ENCODE data around the gene RBBP6.
"Not testable (repeated sequence)": the region's sequence is repeated elsewhere in the genome, so short reads cannot be mapped to it uniquely, and the experiment has no call there.

The RBBP6 gene, protein sequence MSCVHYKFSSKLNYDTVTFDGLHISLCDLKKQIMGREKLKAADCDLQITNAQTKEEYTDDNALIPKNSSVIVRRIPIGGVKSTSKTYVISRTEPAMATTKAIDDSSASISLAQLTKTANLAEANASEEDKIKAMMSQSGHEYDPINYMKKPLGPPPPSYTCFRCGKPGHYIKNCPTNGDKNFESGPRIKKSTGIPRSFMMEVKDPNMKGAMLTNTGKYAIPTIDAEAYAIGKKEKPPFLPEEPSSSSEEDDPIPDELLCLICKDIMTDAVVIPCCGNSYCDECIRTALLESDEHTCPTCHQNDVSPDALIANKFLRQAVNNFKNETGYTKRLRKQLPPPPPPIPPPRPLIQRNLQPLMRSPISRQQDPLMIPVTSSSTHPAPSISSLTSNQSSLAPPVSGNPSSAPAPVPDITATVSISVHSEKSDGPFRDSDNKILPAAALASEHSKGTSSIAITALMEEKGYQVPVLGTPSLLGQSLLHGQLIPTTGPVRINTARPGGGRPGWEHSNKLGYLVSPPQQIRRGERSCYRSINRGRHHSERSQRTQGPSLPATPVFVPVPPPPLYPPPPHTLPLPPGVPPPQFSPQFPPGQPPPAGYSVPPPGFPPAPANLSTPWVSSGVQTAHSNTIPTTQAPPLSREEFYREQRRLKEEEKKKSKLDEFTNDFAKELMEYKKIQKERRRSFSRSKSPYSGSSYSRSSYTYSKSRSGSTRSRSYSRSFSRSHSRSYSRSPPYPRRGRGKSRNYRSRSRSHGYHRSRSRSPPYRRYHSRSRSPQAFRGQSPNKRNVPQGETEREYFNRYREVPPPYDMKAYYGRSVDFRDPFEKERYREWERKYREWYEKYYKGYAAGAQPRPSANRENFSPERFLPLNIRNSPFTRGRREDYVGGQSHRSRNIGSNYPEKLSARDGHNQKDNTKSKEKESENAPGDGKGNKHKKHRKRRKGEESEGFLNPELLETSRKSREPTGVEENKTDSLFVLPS (N-terminal part only)

DNA sequence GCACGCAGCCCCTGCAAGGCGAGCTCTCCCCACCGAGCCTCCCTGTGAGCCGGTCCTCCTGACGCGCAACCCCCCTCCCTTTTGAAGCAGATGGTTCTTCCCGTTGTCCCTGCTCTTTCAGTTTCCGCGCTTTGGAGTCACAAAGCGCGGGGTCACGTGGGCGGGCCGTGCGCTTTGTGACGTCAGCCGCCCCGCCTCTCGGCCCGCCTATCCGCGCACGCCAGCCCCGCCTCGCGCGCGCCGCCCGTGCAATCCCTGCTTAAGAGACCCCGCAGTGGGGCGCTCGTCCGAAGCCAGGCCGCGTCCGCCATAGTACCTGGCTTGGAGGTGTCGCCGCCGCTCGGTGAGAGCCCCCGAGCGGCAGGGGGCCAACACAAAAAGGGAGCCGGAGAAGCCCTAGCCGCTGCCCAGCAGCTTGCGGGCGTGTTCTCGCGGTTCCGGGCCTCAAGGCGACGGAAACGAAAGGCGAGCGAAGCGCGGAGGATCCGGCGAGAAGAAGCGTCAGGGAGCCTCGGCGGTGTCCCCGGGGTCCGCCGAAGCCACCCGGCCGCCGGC, at the start of gene RBBP6:
TSS of gene RBBP6 (plus strand) at position 272 of the 555 bp plus-strand sequence. CDS start 1,061 bp downstream, outside the sequence.
- peak; percentile 92 to 98 for DNase-seq

DNA sequence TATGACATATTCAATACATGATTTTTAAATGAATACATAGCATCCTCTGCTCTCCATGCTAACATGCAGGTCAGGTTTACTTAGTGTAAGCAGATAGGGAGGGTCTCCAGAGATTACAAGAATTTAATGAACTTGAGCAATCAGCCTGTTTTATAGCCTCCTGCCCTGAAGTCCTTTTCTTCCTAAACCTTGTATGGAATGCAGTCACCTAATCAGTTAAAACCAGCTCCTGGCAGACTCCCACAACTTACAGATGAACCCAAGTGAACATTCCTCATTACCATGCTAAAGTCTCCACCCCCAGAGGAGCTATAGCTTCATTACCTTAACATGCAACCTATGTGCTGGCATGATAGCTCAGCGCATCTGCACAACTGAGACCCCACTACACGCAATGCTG, 48.5 kb upstream of the RBBP6 start:
- DNase-seq, result no peak

DNA sequence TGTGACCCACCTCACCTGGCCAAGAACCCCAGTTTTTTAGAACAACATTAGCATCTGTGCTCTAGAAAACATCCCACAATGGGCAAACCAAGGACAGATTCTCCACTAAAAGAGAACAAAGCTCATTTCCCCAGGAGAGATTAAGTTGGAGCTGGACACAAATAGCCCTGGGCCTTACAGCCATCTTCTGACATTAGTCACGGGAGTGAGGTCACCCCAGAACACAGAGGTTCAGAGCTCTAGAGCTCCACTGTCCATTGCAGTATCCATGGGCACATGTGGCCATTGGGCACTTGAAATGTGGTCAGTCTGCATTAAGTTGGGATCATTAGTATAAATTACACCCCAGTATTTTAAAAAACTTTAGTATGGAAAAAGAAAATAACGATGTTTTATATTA, 47.6 kb upstream of the RBBP6 start:
- DNase-seq, result no peak

DNA sequence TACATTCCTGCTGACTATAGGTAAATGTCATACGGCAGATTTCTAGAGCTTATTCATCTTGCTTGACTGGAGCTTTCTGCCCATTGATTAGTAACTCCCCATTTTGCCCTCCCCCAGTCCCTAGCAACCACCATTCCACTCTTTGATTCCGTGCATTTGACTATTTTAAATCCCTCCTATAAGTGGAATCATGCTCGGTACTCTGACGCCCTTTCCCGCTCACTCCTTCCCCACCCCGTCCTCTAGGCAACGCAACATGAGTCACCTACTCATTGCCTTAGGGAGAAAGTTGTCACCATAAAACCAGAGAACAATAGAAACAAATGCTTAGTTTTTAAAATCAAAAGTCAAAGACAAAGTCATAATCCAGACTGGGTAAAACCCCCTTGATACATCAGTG, 45.5 kb upstream of the RBBP6 start:
- DNase-seq, result no peak

DNA sequence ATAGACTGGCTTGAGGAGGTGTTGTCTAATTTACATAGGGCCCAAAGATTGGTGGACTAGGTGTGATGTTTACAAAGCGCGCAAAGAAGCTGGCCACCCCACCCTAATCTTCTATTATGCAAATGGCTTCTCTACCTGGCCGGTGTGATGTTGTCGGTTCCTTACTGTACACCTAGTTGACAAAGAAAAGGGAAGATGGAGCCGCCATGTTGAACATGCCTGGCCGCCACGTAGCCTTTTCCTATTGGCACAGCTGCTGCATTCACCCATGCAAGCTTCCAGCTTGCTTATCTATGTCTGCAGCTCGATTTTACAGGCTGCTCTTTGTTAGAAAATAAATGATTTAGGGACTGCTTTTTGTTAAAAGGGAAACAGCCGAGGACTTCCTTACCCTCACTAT, 44.2 kb upstream of the RBBP6 start:
- DNase-seq, result not testable (repeated sequence)

DNA sequence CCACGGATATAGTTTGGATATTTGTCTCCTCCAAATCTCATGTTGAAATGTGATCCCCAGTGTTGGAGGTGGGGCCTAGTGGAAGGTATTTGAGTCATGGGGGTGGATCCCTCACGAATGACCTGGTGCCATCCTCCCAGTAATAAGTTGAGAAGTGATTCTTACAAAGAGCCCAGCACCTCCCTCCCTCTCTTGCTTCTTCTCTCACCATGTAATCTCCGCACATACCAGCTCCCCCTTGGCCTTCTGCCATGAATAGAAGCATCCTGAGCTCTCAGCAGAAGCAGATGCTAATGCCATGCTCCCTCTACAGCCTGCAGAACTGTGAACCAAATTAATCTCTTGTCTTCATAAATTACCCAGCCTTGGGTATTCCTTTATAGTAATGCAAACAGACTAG, 41.9 kb upstream of the RBBP6 start:
- DNase-seq, result no peak

DNA sequence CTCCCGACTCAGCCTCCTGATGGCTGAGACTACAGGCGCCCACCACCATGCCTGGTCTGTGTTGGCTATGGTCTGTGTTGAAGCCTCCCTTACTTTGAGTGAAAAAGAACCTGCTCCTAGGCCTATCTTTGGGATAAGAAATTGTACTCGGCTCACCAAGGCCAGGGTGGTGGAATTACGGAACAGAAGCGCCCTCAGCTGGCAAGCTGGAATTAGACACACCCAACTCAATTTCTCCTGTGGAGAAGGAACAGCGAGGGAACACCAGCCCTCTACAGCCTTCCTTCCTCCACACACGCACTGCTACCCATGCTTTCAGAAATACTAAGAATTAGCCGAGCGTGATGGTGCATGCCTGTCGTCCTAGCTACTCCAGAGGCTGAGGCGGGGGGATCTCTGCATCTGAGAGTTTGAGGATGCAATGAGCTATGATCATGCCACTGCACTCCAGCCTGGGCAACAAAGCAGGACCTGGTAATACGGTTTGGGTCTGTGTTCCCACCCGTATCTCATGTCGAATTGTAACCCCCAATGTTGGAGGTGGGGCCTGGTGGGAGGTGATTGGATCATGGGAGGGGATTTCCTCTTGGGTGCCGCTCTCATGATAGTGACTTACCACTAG, 40.1 kb upstream of the RBBP6 start:
- peak; percentile 43 to 64 for DNase-seq

DNA sequence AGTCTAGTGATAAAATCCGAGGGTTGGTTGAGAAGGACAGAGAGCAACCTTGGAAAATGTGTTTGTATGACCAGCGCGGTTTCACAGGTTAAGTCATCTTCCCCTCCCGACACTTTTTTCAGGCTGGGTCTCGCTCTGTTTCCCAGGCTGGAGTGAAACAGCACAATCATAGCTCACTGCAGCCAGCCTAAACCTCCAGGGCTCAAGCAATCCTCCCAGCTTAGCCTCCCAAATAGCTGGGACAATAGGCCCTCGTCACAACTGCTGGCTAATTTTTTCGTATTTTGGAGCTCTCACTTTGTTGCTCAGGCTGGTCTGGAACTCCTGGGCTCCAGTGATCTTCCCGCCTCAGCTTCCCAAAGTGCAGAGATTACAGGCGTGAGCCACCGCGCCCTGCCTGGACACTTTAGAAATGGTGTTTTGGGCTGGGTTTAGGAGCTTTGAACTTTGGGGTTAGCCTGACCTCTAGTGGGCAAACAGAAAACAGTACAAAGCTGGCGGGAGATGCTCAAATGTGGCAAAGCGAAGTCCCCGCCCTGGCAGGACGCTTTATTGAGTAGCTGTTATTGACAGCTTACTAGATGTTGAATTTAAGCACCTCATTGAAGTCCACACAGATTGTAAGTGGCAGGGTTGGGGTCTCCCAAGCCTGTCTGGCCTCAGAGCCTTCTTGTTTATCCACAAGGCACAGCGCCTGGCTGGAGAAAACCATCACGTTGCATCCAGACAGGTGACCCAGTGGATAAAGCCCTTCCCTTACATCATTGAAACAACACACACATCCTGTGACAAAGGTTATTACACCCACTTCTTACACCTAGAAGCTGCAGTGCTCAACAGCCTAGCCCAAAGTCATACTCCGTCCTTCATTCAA, 34.7 kb upstream of the RBBP6 start:
- DNase-seq, result peak; percentile 25 to 67

DNA sequence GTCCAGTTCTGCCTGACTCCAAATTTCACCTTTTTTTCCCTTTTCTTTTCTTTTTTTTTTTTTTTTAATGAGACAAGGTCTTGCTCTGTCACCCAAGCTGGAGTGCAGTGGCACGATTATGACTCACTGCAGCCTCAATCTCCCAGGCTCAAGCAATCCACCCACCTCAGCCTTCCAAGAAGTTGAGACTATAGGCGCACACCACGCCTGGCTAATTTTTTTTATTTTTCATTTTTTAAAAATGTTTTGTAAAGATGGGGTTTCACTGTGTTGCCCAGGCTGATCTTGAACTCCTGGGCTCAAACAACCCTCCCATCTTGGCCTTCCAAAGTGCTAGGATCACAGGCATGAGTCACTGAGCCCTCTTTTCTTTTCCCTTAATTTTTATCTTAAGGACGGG, 33.4 kb upstream of the RBBP6 start:
- DNase-seq, result no peak

DNA sequence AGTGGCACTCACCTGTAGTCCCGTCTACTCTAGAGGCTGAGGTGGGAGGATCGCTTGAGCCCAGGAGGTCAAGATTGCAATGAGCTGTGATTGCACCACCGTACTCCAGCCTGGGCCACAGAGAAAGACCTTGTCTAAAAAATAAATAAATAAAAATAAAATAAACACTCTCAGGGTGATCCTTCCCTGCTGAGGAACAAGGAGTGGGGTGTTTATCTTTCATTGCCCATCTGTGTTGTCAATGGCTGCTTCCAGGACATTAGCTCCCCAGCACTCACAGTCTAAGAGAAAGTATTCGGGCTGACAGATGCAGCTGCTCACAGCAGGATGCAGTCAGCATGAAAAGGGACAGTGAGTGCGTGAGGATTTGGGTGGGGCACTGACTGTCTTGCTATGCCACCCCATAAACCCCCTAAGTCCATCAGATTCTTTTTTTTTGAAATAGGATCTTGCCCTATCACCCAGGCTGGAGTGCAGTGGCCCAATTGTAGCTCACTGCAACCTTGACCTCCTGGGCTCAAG, 31.3 kb upstream of the RBBP6 start:
- no peak for DNase-seq

DNA sequence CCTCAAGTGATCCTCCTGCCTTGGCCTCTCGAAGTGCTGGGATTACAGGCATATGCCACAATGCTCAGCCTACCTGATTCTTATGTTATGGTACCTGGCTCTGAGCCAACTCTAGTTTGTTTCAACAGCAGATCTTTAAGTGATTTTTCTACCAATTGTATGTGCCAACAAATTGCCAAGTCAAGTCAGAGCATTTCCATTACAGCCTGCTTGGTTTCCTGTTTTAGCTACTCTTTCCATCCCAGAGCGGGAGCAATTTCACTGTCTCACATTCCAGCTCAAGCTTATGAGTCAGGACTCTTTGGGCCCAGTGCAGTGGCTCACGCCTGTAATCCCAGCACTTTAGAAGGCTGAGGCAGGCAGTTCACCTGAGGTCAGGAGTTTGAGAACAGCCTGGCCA, 30.8 kb upstream of the RBBP6 start:
- no peak for DNase-seq

DNA sequence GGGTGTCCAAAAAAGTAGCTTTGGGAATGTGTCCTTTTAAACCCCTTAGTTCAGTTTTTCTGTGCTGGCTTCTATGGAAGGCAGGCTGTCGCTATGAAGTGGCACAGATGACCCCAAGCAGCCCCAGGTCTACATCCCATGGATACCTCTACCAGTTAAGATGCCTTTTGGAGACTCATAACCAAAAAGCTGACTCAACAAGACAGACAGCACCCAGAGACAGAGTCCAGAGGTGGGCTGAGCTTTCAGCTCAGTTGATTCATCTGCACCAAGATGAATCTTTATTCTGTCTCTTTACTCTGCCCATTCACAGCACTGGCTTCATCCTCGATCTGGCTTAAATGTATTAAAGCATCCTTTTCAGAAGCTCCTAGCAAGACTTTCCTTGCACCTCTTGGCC, 29.8 kb upstream of the RBBP6 start:
- no peak for DNase-seq

DNA sequence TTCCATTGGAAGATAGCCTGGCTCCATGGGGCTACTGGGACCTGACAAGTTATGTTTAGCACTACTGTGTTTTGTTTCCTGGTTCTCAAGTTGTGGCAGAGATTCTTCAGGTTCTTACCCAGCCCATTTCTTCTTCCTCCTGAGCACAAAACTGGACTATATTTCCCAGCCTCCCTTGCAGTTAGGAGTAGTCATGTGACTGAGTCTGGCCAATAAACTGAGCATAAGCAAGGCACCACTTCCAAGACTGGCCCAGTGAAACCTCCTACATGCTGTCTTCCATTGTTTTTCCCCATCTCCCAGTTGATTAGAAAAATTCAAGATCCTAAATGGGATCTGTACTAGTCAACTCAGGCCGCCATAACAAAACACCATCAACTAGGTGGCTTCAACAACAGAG, 28.2 kb upstream of the RBBP6 start:
- DNase-seq, result no peak

DNA sequence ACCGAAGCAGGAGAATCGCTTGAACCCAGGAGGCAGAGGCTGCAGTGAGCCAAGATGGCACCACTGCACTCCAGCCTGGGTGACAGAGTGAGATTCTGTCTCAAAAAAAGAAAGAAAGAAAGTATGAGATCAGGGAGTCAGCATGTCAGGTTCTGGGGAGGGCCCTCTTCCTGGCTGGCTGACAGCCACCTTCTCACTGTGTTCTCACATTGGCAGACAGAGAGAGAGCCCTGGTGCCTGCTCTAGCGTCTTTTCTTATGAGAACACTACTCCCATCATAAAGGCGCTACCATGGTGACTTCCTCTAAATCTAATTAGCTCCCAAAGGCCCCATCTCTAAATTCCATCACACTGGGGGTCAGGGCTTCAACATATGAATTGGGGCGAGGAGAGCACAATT, 27.6 kb upstream of the RBBP6 start:
- DNase-seq, result no peak

DNA sequence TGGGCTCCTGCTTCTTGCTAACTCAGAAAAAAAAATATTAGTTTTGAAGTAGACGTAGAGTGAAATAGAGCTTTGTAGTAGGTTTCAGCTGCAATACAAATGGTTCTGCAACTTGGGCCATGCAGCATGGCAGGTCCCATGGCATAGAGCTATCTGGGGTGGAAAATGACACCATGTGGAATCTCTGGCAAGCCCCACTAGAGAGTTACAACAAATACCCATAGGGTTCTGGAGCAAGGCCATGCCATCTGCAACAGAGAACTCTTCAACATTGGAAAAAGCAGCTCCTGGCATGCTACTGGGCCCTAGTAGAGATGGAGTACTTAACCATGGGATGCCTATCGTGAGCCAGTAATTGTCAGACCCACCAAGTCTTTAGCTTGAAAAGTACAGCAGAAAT, 25.3 kb upstream of the RBBP6 start:
- DNase-seq, result no peak

DNA sequence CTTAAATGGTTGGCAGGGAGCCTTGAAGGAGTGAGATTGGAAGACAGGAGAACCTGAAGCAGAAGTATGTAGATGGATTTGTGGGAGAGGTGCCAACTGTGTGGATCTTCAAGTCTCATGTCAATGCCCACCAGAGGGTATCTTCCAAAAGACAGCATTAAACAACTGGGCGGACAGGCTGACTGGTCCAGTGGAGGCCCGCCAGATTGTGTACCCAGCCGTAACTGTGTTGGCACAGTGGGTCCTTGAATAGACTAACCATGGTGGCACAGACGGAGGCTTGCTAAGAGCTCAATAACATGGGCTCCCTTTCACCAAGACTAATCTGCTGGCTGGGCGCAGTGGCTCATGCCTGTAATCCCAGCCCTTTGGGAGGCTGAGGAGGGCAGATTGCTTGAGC, 24.2 kb upstream of the RBBP6 start:
- DNase-seq, result no peak

DNA sequence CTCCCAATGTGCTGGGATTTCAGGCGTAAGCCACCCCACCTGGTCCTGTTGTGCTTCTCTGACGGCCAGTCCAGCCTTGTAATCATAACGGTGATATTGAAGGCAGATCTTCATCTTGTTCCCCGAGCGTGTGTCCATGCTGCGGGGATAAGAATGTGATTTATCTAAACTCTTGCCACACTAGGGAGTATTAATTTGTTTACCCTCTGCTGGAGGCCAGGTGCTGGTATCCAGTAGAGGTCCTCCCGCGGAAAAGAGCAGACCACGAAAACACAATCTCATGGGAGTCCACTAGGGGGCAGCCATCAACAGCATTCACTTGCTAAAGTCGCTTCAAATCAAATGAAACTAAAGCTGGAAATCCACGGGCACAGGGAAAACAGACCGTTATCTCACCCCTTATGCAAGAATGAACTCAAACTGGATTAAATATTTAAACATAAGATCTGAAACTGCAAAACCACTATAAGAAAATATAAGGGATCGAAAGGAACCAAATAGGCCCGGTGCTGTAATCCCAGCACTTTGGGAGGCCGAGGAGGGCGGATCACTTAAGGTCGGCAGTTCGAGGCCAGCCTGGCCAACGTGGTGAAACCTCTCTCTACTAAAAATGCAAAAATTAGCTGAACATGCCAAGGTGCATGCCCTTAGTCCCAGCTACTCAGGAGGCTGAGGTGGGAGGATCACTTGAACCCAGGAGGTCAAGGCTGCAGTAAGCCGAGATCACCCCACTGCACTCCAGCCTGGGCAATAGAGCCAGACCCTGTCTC, 22.3 kb upstream of the RBBP6 start:
- peak; percentile 52 to 80 for DNase-seq

DNA sequence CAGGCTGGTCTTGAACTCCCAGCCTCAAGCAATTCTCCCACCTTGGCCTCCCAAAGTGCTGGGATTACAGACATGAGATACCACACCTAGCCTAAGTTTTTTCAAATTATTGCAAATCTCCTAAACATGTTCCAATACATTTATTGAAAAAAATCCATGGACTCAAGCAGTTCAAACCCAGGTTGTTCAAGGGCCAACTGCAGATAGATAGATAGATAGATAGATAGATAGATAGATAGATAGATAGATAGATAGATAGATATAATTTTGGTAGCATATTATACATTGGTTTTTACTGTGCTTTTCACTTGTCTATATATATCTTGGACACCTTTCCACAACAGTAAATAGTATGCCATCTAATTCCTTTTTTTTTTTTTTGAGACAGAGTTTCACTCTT, 20.9 kb upstream of the RBBP6 start:
- DNase-seq, result no peak

DNA sequence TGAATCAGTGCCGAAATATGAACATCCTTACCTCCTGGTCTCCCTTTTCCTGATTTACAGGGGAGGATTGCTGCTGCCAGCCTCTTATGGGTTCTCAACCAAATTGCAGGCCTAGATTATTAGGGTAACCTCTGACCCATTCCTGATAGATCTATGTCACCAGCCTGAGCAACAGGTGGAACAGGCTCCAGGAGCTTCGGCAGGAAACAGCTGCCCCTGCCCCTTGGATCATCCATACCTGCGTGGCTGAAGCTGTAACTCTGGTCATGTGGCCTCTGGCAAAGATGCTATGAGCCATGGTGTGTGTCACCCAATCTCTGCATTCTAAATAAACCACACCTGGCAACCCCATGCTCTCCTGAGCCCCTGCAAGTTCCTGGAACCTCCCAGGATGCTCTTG, 18.4 kb upstream of the RBBP6 start:
- no peak for DNase-seq

DNA sequence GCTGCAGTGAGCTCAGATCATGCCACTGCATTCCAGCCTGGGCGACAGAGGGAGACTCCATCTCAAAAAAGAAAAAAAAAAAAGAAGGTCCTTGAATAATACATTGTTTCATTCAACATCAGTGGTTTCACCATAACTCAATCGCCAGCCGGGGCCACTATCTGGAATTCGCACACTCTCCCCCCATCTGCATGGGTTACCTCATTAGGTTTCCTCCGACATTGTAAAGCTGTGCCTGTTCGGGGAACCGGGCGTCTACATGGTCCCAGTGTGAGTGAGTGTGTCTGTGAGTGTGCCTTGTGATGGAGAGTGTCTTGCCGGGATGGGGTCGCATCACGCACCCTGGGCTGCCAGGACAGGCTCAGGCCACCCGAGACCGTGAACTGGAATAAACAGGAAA, 16.6 kb upstream of the RBBP6 start:
- no peak for DNase-seq

DNA sequence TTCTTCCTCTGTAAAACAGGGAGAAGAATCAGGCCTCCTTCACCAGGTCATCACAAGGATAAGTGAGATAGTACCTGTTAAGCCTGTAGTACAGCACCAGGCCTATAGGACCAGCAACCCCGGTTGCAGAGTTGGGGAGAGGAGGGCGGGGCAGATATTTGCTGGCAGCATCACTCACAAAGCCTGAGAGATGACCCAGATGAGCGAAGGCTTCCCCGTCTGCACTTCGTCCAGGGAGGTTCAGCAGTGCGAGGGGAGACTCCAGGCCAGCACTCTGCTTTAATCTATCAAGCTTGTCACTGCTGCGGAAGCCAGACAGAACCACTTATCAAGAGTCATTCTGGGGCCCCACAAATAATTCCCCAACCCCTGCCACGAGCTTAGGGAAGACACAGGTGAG, 15.8 kb upstream of the RBBP6 start:
- DNase-seq, result no peak

Data from NCI-H1930 (cell line).